ENCODE data around the gene TEX10. TPM values are rescaled to one million over a fixed set of nuclear protein-coding genes. Genes with fewer than 3 reads are reported as not detected.

Gene TEX10
- total RNA-seq, 1 experiment from 2014 or later = 31.1 TPM

DNA sequence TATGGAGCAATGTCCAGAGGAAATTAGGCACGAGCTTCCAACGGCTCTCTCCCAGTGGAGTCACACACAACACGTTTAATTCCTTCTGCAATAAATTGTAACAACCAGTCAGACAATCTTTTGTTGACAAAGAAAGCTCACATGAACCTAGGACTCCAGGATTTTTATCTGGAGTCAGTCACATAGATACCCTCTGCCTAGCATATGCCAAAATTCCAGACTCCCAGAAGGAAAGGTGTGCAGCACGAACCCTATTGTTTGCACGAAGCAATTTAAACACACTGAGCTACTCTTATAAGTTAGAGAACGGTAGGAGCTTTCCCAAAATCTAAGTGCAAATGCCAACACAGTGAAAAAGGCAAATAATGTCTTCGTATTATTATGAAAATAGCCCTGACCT, 67.1 kb downstream of the TEX10 start:
- Histone ChIP-seq H3K9me3 (no peaks in the 10 kb centered on the region), H3K4me1 (no peaks in the 10 kb centered on the region), H3K36me3 (ENCODE audit: control insufficient read depth, insufficient read depth, low read length) (peaks cover 5% of the 10 kb centered on the region), H3K27me3 (replicated peaks; ENCODE audit: control insufficient read depth, insufficient read depth, low read length) (no peaks in the 10 kb centered on the region), H3K4me3 (ENCODE audit: low read depth, low read length) (no peak overlapping the region)
- Mint-ChIP-seq H3K9me3 (ENCODE audit: unreplicated experiment) (peaks cover 26% of the 10 kb centered on the region), H3K36me3 (ENCODE audit: insufficient read depth, unreplicated experiment) (peaks cover 44% of the 10 kb centered on the region), H3K4me3 (ENCODE audit: unreplicated experiment) (no peak overlapping the region), H3K27ac (ENCODE audit: unreplicated experiment) (no peak overlapping the region), H3K4me1 (ENCODE audit: low read depth, unreplicated experiment) (no peaks in the 10 kb centered on the region), H3K27me3 (ENCODE audit: insufficient read depth, unreplicated experiment) (no peaks in the 10 kb centered on the region)
- ChIA-PET CTCF (no interaction called here), POLR2A (no interaction called here)
- intact Hi-C loops (cut with micrococcal nuclease; ENCODE audit: unreplicated experiment) = no loop called here
- DNase-seq = no peak
- BruUV-seq (replicated peaks) = no TSS peak
- TF ChIP-seq, protein P1, sequence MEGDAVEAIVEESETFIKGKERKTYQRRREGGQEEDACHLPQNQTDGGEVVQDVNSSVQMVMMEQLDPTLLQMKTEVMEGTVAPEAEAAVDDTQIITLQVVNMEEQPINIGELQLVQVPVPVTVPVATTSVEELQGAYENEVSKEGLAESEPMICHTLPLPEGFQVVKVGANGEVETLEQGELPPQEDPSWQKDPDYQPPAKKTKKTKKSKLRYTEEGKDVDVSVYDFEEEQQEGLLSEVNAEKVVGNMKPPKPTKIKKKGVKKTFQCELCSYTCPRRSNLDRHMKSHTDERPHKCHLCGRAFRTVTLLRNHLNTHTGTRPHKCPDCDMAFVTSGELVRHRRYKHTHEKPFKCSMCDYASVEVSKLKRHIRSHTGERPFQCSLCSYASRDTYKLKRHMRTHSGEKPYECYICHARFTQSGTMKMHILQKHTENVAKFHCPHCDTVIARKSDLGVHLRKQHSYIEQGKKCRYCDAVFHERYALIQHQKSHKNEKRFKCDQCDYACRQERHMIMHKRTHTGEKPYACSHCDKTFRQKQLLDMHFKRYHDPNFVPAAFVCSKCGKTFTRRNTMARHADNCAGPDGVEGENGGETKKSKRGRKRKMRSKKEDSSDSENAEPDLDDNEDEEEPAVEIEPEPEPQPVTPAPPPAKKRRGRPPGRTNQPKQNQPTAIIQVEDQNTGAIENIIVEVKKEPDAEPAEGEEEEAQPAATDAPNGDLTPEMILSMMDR (IDR thresholded peaks at IDR 0.05; ENCODE audit: insufficient read depth in 1 of 2, low read depth in 1 of 2, low read length in 1 of 2, severe bottlenecking in 1 of 2, unreplicated experiment in 1 of 2) = no peak

DNA sequence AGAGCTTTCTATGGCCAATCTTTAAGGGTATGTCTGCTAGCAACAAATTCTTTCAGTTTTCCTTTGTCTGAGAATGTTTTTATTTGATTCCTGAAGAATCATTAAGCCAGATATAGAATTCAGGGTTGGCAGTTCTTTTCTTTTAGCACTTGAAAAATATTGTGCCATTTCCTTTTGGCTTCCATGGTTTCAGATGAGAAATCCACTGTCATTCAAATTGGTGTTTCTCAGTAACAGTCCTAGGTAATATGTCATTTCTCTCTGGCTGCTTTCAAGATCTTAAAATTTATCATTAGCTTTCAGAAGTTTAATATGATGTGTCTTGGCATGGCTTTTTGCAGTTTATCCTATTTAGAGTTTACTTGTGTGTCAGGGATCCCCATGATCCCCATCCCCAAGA, 67.7 kb downstream of the TEX10 start:
- H3K27me3 ChIP-seq (replicated peaks; ENCODE audit: control insufficient read depth, insufficient read depth, low read length) = no peaks in the 10 kb centered on the region
- no peak overlapping the region for H3K4me3 Mint-ChIP-seq (ENCODE audit: unreplicated experiment)
- TF ChIP-seq, protein P1 (IDR thresholded peaks at IDR 0.05; ENCODE audit: insufficient read depth in 1 of 2, low read depth in 1 of 2, low read length in 1 of 2, severe bottlenecking in 1 of 2, unreplicated experiment in 1 of 2) = no peak
- intact Hi-C loops (cut with micrococcal nuclease; ENCODE audit: unreplicated experiment) = no loop called here
- H3K36me3 ChIP-seq (ENCODE audit: control insufficient read depth, insufficient read depth, low read length) = peaks cover 5% of the 10 kb centered on the region
- POLR2A ChIA-PET = no interaction called here
- no peaks in the 10 kb centered on the region for H3K4me1 ChIP-seq
- DNase-seq = no peak
- H3K36me3 Mint-ChIP-seq (ENCODE audit: insufficient read depth, unreplicated experiment) = peaks cover 39% of the 10 kb centered on the region
- no peak overlapping the region for H3K4me3 ChIP-seq (ENCODE audit: low read depth, low read length)
- H3K27ac Mint-ChIP-seq (ENCODE audit: unreplicated experiment) = no peak overlapping the region
- BruUV-seq (replicated peaks) = no TSS peak
- H3K9me3 ChIP-seq = no peaks in the 10 kb centered on the region
- H3K9me3 Mint-ChIP-seq (ENCODE audit: unreplicated experiment) = peaks cover 26% of the 10 kb centered on the region
- CTCF ChIA-PET = no interaction called here
- no peaks in the 10 kb centered on the region for H3K27me3 Mint-ChIP-seq (ENCODE audit: insufficient read depth, unreplicated experiment)
- H3K4me1 Mint-ChIP-seq (ENCODE audit: low read depth, unreplicated experiment) = no peaks in the 10 kb centered on the region

DNA sequence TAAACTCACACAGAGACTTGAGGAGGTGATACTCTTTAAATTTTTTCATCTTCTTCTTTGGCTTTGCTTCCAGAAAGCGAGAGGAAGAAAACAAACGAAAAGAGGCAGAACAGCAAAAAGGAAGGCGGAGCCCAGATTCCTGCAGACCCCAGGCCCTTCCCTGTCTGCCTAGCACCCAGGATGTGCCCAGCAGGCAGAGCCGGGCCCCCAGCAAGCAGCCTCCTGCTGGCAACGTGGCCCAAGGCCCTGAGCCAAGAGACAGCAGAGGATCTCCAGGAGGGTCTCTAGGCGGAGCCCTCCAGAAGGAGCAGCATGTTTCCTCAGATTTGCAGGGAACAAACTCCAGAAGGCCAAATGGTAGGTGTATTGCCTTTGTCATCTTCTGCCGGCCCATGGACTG, 68.5 kb downstream of the TEX10 start:
- H3K27ac Mint-ChIP-seq (ENCODE audit: unreplicated experiment) = no peak overlapping the region
- peaks cover 30% of the 10 kb centered on the region for H3K36me3 Mint-ChIP-seq (ENCODE audit: insufficient read depth, unreplicated experiment)
- TF ChIP-seq, protein P1 (IDR thresholded peaks at IDR 0.05; ENCODE audit: insufficient read depth in 1 of 2, low read depth in 1 of 2, low read length in 1 of 2, severe bottlenecking in 1 of 2, unreplicated experiment in 1 of 2) = no peak
- CTCF ChIA-PET = interaction anchor here (1.0 kb wide), 1 partner anchor 40 kb away, joined by 3 read pairs; no protein-coding TSS in a partner anchor
- H3K9me3 ChIP-seq = no peaks in the 10 kb centered on the region
- POLR2A ChIA-PET = no interaction called here
- no peak overlapping the region for H3K4me3 ChIP-seq (ENCODE audit: low read depth, low read length)
- no peaks in the 10 kb centered on the region for H3K4me1 Mint-ChIP-seq (ENCODE audit: low read depth, unreplicated experiment)
- no peaks in the 10 kb centered on the region for H3K27me3 ChIP-seq (replicated peaks; ENCODE audit: control insufficient read depth, insufficient read depth, low read length)
- H3K4me3 Mint-ChIP-seq (ENCODE audit: unreplicated experiment) = no peak overlapping the region
- no peaks in the 10 kb centered on the region for H3K27me3 Mint-ChIP-seq (ENCODE audit: insufficient read depth, unreplicated experiment)
- H3K4me1 ChIP-seq = no peaks in the 10 kb centered on the region
- no TSS peak for BruUV-seq (replicated peaks)
- H3K9me3 Mint-ChIP-seq (ENCODE audit: unreplicated experiment) = peaks cover 20% of the 10 kb centered on the region
- intact Hi-C loops (cut with micrococcal nuclease; ENCODE audit: unreplicated experiment) = no loop called here
- DNase-seq = no peak
- peaks cover 5% of the 10 kb centered on the region for H3K36me3 ChIP-seq (ENCODE audit: control insufficient read depth, insufficient read depth, low read length)

Measured in Caco-2 (cell line).